Endothelial cell of umbilical vein (primary cell): Measurements from ENCODE around the gene LSP1. TPM values are rescaled to one million over a fixed set of nuclear protein-coding genes. Genes with fewer than 3 reads are reported as not detected.

Experiments
- BruUV-seq: library from RNA; stranded (reverse); fragments of 400-500 nt; replicated peaks from 2 replicates; lab custom pipeline; 2021; lab: Mats Ljungman, UMichigan
- CTCF ChIA-PET: fragments of 300-600, 350-600 bp; sonication (Branson Sonifier 250); formaldehyde crosslinking; loops from one replicate; lab custom pipeline; 2021; ENCODE audit warnings: antibody characterized with exemption, inconsistent platforms; lab: Charles Lee
- POLR2A ChIA-PET: fragments of 300-600, 350-600 bp; sonication (Branson Sonifier 250); formaldehyde crosslinking; loops from one replicate; lab custom pipeline; 2021; ENCODE audit warnings: antibody characterized with exemption, inconsistent platforms; lab: Charles Lee
- DNase-seq: peaks from one replicate; pipeline ENCODE4 v3.0.0-alpha.2; 2011; ENCODE audit warnings: low read depth, low spot score
- FAIRE-seq: peaks from 2 replicates; lab custom pipeline; 2011; peaks lifted over from hg19 to GRCh38; lab: Jason Lieb, UNC
- H2AFZ ChIP-seq: 2 replicates; pipeline ENCODE4 v1.6.0; 2012; ENCODE audit warnings: low read depth, low read length, control low read depth, inconsistent platforms
- H3K27ac ChIP-seq: 2 replicates; pipeline ENCODE4 v1.5.1; 2011; ENCODE audit warnings: low read depth, mild to moderate bottlenecking, control low read depth, low read length, moderate library complexity; ENCODE audit not compliant: insufficient read depth
- H3K27me3 ChIP-seq, 2 experiments: 2 replicates each; pipeline versions ENCODE4 v1.6.0 to v1.6.1; 2011; ENCODE audit warnings: low read length in 2 of 2, mixed read lengths in 1 of 2; ENCODE audit not compliant: control insufficient read depth in 2 of 2, insufficient read depth in 2 of 2
- H3K36me3 ChIP-seq, 2 experiments: 2 replicates in 1 of 2; 3 replicates in 1 of 2; pipeline ENCODE4 v1.5.1; 2011; ENCODE audit warnings: low read length in 2 of 2, mild to moderate bottlenecking in 1 of 2, moderate library complexity in 1 of 2; ENCODE audit not compliant: control insufficient read depth in 2 of 2, insufficient read depth in 2 of 2; ENCODE audit errors: extremely low read depth in 1 of 2
- H3K4me1 ChIP-seq: 3 replicates; pipeline ENCODE4 v1.5.1; 2011; ENCODE audit warnings: mild to moderate bottlenecking, low read length; ENCODE audit not compliant: control insufficient read depth, insufficient read depth; ENCODE audit errors: extremely low read depth
- H3K4me2 ChIP-seq: 2 replicates; pipeline ENCODE4 v1.6.1; 2011; ENCODE audit warnings: low read length, control low read depth, mixed read lengths; ENCODE audit not compliant: insufficient read depth
- H3K4me3 ChIP-seq, 3 experiments: fragments of 200-600 bp in 1 of 3; sonication (generic), shearing (Covaris generic) in 1 of 3; replicated peaks in 1 of 3; 2 replicates each; pipeline ENCODE4 v1.5.1; 2011 to 2016; ENCODE audit warnings: control low read depth in 3 of 3, low read length in 3 of 3, mild to moderate bottlenecking in 2 of 3, inconsistent platforms in 1 of 3, low read depth in 1 of 3, moderate library complexity in 1 of 3; ENCODE audit not compliant: insufficient read depth in 1 of 3
- H3K79me2 ChIP-seq: 2 replicates; pipeline ENCODE4 v1.6.0; 2012; ENCODE audit warnings: low read length, inconsistent platforms; ENCODE audit not compliant: control insufficient read depth, insufficient read depth
- H3K9ac ChIP-seq: replicated peaks from 2 replicates; pipeline ENCODE3; 2011; ENCODE audit warnings: low read length, control low read depth; ENCODE audit not compliant: insufficient read depth; ENCODE audit errors: extremely low read depth
- H3K9me1 ChIP-seq: replicated peaks from 3 replicates; pipeline ENCODE4 v1.6.0; 2011; ENCODE audit warnings: mild to moderate bottlenecking, low read length; ENCODE audit not compliant: control insufficient read depth, insufficient read depth; ENCODE audit errors: extremely low read depth
- H3K9me3 ChIP-seq: replicated peaks from 2 replicates; pipeline ENCODE4 v1.5.1; 2012; ENCODE audit warnings: low read length, inconsistent platforms; ENCODE audit not compliant: control insufficient read depth, insufficient read depth
- H4K20me1 ChIP-seq: replicated peaks from 2 replicates; pipeline ENCODE3; 2011; ENCODE audit warnings: mild to moderate bottlenecking, low read length; ENCODE audit not compliant: control insufficient read depth, insufficient read depth; ENCODE audit errors: extremely low read depth
- EZH2 ChIP-seq: IDR thresholded peaks from 2 replicates; pipeline ENCODE4 v1.6.1; 2012; ENCODE audit warnings: borderline replicate concordance, low read depth, mild to moderate bottlenecking, moderate library complexity, low read length, inconsistent platforms; ENCODE audit not compliant: severe bottlenecking
- FOS ChIP-seq: IDR thresholded peaks from 2 replicates; pipeline ENCODE4 v1.6.1; 2011; ENCODE audit warnings: mild to moderate bottlenecking, low read length, moderate library complexity, borderline replicate concordance; ENCODE audit not compliant: insufficient read depth
- GATA2 ChIP-seq: IDR thresholded peaks from 2 replicates; pipeline ENCODE4 v1.7.0; 2011; ENCODE audit warnings: low read depth, mild to moderate bottlenecking, moderate library complexity, mixed read lengths, low read length; ENCODE audit not compliant: insufficient read length, insufficient read depth
- JUN ChIP-seq: IDR thresholded peaks from 2 replicates; pipeline ENCODE4 v1.6.1; 2011; ENCODE audit warnings: borderline replicate concordance, low read depth; ENCODE audit not compliant: insufficient read length, insufficient read depth
- MAX ChIP-seq: IDR thresholded peaks from 2 replicates; pipeline ENCODE4 v1.6.1; 2011; ENCODE audit not compliant: insufficient read depth, insufficient read length
- MYC ChIP-seq: IDR thresholded peaks from one replicate; pipeline ENCODE4 v1.6.1; 2011; ENCODE audit warnings: mild to moderate bottlenecking, low read depth, low read length
- POLR2A ChIP-seq: IDR thresholded peaks from 2 replicates; pipeline ENCODE4 v1.6.1; 2012; ENCODE audit warnings: low read depth, mild to moderate bottlenecking, control low read depth, low read length
- POLR2AphosphoS5 ChIP-seq: IDR thresholded peaks from 2 replicates; pipeline ENCODE4 v1.6.1; 2012; ENCODE audit warnings: low read depth, mild to moderate bottlenecking, control low read depth, low read length, moderate library complexity; ENCODE audit not compliant: insufficient read depth
- dilution Hi-C: fragments of 300-500 bp; cut with MboI; formaldehyde crosslinking; loops from one replicate; pipeline ENCODE4 v1.15.0; 2019; ENCODE audit warnings: low sequenced_read_pairs; ENCODE audit not compliant: extremely low pct_ligation_motif_present
- intact Hi-C: fragments of 100-400 bp; cut with micrococcal nuclease; formaldehyde crosslinking; loops from one replicate; pipeline ENCODE4 v1.10.0; 2022
- polyA plus RNA-seq, 4 experiments: library from polyadenylated mRNA; depleted of rRNA in 3 of 4; stranded (reverse) in 3 of 4; unstranded in 1 of 4; fragments of >200 nt; gene quantifications; 2 replicates each; pipeline versions ENCODE4 v1.2.1 to v1.2.3, GENCODE V29; 2011 to 2012; ENCODE audit warnings: missing spikeins in 1 of 4
- total RNA-seq: library from RNA; stranded (reverse); gene quantifications from 2 replicates; pipeline ENCODE4 v1.2.3, GENCODE V29; 2021
- TF ChIP-seq, protein P1 (sequence below), 2 donors: IDR thresholded peaks; 1 replicate in 1 of 2; 2 replicates in 1 of 2; pipeline ENCODE4 v1.5.1; 2011; ENCODE audit warnings: low read length in 2 of 2, mild to moderate bottlenecking in 2 of 2, moderate library complexity in 2 of 2, control low read depth in 1 of 2, inconsistent platforms in 1 of 2, low read depth in 1 of 2; ENCODE audit not compliant: insufficient read depth in 1 of 2; ENCODE audit errors: extremely low read depth in 1 of 2

The LSP1 gene
- total and polyA plus RNA-seq, 2 donors (not counting 3 experiments of a cell fraction or from before 2014, with no cell fraction given) = not detected

GRCh38 chr11:1925373-1926155 lies 72.7 kb downstream of the LSP1 start:
- Histone ChIP-seq H3K4me3 (no peak overlapping the region), H3K36me3 (no peaks in the 10 kb centered on the region), H4K20me1 (no peaks in the 10 kb centered on the region), H3K9me1 (no peaks in the 10 kb centered on the region), H2AFZ (no peak overlapping the region), H3K4me2 (no peak overlapping the region), H3K4me1 (no peaks in the 10 kb centered on the region), H3K9me3 (no peaks in the 10 kb centered on the region), H3K27me3 (no peaks in the 10 kb centered on the region), H3K27ac (no peak overlapping the region), H3K79me2 (no peaks in the 10 kb centered on the region), H3K9ac (no peak overlapping the region)
- DNase-seq (no peak), FAIRE-seq (no peak)
- dilution Hi-C loops = no loop called here
- intact Hi-C loops = no loop called here
- no peak for TF ChIP-seq MAX
- no peak for TF ChIP-seq POLR2AphosphoS5
- no peak for TF ChIP-seq JUN
- TF ChIP-seq POLR2A = no peak
- no peak for TF ChIP-seq MYC
- TF ChIP-seq GATA2 = no peak
- no peak for TF ChIP-seq EZH2
- no peak for TF ChIP-seq FOS
- TF ChIP-seq, protein P1, sequence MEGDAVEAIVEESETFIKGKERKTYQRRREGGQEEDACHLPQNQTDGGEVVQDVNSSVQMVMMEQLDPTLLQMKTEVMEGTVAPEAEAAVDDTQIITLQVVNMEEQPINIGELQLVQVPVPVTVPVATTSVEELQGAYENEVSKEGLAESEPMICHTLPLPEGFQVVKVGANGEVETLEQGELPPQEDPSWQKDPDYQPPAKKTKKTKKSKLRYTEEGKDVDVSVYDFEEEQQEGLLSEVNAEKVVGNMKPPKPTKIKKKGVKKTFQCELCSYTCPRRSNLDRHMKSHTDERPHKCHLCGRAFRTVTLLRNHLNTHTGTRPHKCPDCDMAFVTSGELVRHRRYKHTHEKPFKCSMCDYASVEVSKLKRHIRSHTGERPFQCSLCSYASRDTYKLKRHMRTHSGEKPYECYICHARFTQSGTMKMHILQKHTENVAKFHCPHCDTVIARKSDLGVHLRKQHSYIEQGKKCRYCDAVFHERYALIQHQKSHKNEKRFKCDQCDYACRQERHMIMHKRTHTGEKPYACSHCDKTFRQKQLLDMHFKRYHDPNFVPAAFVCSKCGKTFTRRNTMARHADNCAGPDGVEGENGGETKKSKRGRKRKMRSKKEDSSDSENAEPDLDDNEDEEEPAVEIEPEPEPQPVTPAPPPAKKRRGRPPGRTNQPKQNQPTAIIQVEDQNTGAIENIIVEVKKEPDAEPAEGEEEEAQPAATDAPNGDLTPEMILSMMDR (IDR thresholded peaks at IDR 0.05; ENCODE audit: extremely low read depth in 1 of 2, insufficient read depth in 1 of 2, low read depth in 1 of 2, low read length in 2 of 2) = no peak
- CTCF ChIA-PET = no interaction called here
- POLR2A ChIA-PET = no interaction called here
- BruUV-seq = no TSS peak
